HG02623 (cell line): ENCODE data around the gene SLC13A1.
"Not testable (repeated sequence)": the region's sequence is repeated elsewhere in the genome, so short reads cannot be mapped to it uniquely, and the experiment has no call there.

Experiments
- ATAC-seq: cut with Tn5 transposase; IDR thresholded peaks from one replicate; pipeline ENCODE4 v1.9.1; 2021; ENCODE audit warnings: moderate library complexity; ENCODE audit not compliant: unreplicated experiment

The SLC13A1 gene, protein sequence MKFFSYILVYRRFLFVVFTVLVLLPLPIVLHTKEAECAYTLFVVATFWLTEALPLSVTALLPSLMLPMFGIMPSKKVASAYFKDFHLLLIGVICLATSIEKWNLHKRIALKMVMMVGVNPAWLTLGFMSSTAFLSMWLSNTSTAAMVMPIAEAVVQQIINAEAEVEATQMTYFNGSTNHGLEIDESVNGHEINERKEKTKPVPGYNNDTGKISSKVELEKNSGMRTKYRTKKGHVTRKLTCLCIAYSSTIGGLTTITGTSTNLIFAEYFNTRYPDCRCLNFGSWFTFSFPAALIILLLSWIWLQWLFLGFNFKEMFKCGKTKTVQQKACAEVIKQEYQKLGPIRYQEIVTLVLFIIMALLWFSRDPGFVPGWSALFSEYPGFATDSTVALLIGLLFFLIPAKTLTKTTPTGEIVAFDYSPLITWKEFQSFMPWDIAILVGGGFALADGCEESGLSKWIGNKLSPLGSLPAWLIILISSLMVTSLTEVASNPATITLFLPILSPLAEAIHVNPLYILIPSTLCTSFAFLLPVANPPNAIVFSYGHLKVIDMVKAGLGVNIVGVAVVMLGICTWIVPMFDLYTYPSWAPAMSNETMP

DNA sequence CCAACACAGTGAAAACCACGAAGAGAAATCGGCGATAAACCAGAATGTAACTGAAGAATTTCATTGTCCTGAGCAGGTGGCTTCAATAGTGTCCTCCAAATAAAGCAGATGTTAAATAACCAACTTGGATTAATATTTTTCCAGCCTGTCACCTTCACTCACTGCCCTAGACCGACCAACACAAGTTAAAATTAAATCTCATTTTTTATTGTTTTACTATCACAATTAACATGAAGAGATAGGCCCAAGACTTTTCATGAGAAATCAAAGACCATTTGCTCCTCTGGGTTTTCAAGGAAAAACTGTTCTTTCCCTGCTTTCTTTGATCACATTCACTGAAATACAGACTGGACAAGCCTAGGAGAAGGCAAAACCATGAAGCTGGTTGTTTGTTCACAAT, at the start of gene SLC13A1:
Gene SLC13A1 (minus strand): TSS at position 87 of the 400 bp plus-strand sequence. CDS start 23 bp downstream, at position 64.
- no peak for ATAC-seq

DNA sequence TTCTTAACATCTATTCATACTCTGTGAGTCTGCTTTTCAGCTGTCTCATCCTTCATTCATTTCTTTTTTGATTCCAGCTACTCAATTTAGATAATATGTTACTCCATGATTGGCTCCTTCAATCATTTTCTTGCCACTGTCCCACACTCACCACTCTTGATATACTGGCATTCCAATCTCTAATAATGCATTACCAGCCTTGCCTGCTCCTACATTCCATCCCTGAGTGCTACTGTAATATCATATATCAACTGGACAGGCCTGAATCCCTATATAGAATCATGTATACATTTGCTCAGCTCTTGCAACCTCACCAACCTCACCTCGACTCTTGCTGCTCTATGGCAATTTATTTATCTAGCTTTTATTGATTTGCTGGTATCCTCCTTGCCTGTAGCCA, 45.0 kb upstream of the SLC13A1 start:
- ATAC-seq: no peak

DNA sequence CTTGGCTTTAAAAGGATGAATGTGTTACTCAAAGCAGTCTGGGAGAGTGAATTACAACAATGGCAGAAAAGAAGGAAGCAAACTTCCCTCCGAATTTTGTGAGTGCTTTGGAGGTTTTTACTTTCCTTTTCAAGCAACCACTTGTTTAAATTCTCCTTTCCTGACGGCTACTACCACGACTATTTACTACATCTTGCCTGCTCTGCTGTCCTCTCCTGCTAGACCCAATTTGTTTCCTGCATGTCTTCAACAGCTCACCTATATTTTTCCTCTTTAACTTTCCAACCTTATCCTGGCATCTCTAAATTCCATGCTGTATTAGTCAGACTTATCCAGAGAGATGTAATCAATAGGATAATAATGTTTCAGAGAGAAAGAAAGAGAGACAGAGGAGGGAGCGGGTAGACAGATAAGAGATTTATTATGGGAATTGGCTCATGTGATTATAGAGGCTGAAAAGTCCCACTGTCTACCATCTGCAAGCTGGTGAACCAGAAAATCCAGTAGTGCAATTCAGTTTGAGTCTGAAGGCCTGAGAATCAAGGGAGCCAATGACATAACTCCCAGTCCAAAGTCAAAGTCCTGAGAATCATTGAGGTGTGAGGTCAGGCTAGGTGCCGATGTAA, 42.8 kb upstream of the SLC13A1 start:
- no peak for ATAC-seq

DNA sequence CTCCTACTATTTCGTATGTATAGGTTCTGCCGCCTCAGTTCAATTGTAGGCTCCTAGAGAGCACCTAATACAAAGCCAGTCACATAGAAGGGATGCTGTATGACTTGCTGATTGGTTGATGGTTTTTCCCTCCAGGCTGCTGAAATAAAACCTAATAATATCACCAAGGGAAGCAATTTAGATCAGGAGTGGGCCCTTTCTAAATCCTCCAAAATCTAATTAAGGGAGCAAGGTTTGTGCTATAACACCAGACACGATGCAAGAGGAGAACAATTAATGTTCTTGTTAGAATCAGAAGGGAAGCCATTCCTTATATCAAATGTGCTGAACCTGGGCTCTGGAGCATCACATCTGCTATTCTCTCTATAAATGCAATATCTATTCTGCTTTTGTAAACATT, 42.0 kb upstream of the SLC13A1 start:
- ATAC-seq: no peak

DNA sequence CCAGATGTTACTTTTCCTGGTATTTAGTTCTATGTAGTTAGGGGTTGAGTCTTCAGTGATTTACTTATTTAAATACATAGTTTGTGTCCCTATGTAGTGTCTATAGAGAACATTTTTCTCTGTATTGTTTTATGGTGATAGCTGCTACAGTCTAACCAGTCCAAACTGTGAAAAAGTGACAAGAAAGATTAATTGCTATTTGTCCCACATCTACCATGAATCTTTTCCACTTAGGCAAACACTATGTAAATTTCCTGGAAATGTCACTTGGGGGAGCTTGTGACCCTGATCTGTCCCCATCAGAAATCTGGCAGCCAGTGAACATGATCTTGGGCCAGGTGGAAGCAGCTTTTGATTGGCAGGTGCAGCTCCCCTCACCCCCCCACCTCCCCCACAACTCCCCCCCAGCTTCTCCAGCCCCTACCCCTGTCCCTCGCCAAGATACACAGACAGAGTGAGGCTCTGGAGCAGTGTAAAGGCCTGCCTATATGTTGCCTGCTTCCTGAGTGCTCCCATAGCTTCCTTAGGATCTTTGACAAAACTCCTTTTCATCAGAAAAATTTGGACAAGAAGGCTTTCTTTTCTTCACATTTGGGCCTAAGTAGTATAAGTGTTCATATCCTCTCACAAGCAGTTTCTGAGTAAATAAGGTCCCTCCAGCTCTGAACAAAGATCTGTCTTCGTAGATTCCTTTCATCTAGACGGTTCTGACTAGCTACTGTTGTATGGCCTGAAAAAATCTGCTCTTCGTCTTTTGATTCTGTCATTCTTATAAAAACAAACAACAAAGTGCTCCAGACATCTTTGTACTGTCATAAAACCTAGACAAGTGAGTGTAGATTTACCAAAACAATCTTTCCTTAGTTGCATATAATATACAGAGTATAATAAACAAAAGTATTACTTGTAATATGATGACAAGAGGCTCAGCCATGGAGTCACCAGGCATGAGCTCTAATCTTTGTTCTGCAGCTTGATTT, 31.5 kb upstream of the SLC13A1 start:
- ATAC-seq: no peak

DNA sequence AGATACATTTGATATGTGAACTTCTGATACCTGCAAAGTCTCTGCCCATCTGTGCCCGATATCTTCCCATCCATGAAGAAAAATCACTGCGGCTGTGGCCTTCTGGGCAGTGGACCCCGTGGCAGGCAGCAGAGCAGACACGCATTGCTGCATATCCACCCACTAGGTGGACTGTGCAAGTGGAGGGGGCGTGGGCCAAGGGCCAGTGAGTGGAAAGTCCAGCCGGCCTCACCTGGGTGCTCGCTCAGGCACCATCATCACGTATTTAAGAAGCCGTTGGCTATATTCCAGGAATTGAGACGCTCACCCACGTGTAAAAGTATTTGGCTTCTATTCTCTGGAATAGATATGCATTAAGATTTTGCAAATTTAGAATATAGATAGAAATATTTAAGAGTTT, 30.8 kb upstream of the SLC13A1 start:
- ATAC-seq: no peak

DNA sequence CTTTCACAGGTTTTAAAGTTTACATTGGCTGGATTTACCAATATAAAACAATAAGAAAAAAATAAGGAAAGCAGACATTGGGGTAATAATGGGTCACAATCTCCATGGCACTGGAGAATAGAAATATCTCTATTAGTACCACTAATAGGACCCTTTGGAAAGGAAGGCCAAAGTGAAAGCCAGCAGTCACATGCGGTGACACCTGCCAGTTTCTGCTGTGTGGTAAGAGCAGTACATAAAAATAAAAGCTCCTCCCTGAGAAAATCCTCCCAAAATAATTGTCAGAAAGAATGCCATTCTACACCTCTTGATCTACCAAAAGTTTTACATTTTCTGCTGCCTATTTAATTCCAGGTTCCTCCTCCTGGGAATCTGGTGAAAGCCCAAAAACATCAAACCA, 30.4 kb upstream of the SLC13A1 start:
- no peak for ATAC-seq

DNA sequence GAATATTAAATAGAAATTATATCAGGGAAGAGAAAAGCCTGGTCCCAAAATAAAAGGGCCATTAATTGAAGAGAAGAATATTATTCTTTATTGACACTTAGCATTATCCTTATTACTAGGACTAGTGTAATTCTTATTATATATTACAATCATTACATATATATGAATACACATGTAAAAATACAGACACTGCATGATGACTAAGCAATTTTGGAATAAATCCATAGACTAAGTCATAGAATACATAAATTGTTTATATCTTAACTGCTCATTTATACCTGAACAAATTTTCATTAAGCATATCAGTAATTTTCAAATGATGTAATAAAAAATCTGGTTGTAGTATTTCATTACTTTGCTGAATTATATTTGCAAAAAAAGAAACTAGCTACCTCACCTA, 29.7 kb upstream of the SLC13A1 start:
- ATAC-seq: no peak

DNA sequence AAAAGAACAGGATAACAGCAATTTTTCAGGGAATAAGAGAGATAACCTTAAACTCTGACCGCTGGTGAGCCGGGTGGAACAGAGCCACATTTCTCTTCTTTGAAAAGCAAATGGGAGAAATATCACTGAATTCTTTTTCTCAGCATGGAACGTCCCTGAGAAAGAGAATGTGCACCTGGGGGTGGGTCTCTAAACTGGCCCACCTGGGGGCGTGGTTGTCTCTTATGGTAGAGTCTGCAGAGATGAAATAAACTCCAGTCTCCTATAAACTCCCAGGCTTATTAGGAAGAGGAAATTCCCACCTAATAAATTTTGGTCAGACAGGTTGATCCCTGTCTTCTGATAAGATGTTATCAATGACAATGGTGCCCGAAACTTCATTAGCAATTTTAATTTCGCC, 27.9 kb upstream of the SLC13A1 start:
- not testable (repeated sequence) for ATAC-seq

DNA sequence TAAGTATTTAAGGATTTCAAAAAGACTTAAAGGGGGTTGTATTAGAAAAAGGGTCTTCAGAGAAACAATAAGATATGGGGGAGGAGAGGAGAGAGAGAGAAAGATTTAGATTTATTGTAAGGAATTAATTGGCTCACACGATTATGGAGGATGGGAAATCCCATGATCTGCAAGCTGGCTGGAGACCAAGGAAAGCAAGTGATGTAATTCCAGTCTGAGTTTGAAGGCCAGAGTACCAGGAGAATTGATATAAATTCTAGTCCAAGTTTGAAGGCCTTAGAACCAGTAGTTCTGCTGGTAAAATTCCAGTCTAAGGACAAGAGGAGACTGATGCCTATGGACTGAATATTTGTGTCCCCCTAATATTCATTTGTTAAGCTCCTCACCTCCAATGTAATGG, 20.6 kb upstream of the SLC13A1 start:
- ATAC-seq: no peak

DNA sequence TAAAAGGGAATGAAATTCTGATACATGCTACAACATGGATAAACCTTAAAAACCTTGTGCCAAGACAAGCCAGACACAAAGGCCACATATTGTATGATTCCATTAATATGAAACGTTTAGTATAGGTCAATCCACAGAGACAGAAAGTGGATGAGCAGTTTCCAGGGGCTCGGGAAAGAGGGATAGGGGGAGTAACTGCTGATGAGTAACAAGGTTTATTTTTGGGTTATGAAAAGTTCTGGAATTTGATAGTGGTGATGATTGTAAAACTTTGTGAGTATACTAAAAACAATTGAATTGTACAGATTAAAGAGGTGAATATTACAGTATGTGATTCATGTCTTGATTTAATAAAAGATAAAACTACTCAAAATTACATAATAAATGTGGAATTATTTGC, 19.1 kb upstream of the SLC13A1 start:
- ATAC-seq: no peak

DNA sequence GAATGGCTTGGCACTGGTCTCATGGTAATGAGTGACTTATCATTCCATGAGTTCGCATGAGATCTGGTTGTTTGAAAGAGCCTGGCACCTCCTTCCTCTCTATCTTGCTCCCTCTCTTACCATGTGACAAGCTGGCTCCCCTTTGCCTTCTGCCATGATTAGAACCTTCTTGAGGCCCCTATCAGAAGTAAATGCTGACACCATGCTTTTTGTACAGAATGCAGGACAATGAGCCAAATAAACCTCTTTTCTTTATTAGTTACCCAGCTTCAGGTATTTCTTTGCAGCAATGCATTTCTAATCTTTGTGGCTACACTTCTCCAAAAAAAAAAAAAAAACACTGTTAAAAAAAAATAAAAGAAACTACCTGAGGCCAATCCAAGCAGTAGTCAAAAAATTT, 17.1 kb upstream of the SLC13A1 start:
- no peak for ATAC-seq

DNA sequence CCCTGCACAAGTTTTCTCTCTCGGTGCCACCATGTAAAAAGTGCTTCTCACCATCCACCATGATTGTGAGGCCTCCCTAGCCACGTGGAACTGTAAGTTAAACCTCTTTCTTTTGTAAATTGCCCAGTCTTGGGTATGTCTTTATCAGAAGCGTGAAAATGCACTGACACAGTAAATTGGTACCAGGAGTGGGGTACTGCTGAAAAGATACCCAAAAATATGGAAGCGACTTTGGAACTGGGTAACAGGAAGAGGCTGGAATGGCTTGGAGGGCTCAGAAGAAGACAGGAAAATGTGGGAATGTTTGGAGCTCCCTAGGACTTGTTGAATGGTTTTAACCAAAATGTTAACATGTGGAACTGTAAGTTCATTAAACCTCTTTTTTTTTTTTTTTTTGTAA, 15.6 kb upstream of the SLC13A1 start:
- ATAC-seq: no peak

DNA sequence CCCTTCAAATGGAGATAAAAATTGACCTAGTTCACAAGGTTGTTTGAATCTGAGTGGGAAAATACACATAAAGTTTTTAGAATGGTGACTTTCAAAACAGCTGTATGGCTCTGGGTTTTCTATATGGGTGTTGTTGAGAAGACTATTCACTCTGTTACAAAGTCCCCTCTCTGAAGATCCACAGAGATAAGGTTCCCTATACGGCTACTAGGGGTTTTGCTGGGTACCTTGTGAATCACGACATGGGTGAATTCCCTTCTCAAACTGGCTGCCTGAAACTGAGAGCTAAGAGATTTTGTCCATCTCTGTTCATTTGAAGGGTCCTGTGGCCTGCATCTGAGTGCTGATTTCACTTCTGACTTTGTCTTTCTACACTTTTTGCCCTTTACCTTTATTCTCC, 11.8 kb upstream of the SLC13A1 start:
- ATAC-seq: no peak

DNA sequence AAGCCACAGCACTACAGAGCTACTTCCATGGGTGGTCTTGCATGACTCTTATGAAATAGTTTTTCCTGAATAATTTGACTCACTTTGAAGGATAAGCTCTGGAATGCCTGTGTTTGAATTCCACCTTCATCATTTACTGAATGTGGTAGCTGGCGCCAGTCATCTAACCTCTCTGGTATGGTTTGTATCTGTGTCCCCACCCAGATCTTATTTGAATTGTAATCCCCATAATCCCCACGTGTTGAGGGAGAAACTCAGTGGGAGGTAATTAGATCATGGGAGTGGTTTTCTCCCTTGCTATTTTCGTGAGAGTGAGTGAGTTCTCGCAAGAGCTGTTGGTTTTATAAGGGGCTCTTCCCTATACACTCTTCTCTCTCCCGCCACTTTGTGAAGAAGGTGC, 11.2 kb upstream of the SLC13A1 start:
- no peak for ATAC-seq

DNA sequence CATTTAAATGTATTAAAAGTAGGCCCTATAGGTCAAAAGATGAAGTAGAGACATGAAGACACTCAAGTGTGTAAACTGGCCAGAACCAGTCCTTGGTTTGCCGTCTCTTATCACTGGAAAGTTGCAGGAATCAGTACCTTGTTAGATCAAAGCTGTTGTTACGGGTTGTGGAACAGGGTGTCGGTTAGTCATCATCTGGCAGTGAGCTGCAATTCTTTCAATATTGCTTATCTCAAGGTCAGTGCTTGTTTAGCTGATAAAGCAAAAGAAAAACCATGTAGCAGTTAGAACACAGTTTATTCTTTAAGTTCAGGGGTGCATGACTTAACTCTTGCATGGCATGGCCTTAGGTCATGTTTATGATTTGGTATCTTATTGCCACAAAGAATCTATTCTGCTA, 10.0 kb upstream of the SLC13A1 start:
- ATAC-seq: no peak

DNA sequence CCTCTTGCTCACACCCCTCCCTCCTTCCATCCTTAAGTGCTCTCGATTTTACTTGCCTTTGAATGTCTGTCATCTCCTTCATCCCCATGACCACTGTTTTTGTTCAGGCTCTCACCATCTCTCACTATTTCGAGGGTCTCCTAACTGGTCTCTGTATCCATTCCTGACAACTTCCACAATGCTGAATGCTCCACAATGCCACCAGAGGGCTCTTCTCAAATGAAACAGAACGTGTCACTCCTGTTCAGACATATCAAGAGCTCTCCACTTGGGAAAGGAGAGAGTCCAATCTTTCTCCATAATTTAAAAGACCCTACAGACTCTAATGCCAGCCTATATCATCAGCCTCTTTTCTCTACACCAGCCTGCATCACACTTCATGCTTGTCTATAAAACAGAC, 9.0 kb upstream of the SLC13A1 start:
- no peak for ATAC-seq

DNA sequence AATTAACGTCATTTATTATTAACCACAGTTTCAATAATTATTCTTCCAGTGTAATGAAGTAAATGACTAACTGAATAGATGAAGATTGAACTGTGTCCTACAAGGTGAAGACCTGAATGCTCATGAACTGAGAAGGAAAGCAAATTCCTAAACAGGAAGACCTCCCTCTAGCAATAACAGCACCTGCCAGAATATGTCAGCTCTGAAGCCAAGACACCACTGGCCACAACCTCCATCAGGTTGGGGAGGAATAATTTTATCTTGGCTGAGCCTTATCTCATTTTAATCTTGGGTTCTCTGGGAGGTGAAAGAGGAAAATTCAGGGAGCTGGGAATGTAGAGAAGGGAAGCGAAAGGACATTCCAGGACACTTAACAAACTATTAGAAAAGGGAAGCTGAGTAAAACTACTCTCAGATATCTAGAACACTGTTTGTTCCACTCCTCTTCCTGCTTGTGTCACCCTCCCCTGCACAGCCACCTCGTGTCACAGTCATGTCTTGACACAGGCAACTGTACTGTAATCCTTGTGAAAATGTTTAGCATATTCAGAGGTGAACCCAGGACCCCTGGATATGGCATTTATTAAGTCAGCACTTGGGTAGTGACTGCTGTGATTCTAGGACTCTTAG, 4.6 kb upstream of the SLC13A1 start:
- ATAC-seq: no peak

DNA sequence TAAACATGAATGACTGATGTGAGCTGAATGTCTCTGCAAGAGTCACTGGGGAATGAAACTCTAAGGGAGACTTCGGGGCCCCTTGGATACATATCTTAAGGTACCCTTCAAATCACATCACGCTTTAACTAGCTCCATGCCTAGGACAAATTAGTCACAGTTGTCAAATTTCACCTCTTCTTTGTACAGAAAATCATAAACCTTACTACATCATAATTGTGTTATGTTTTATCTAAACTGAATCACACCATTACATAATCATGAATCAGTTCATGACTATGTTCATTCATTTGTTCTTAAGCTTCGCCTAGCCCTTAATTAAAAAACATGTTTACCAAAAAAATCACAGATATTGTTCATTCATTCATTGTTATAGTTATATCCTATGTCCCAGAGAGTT, 2.1 kb upstream of the SLC13A1 start:
- ATAC-seq: no peak
